Measurements from ENCODE around the gene RNF115.
"Not testable (repeated sequence)": the region's sequence is repeated elsewhere in the genome, so short reads cannot be mapped to it uniquely, and the experiment has no call there.

Gene RNF115

GRCh38 chr1:145782272-145783099, 41.4 kb downstream of the RNF115 start:
- DNase-seq, result no peak

- no peak for DNase-seq
Observed at GRCh38 chr1:145778146-145778540, 45.8 kb downstream of the RNF115 start.

GRCh38 chr1:145777357-145778145, 46.3 kb downstream of the RNF115 start:
- no peak for DNase-seq

GRCh38 chr1:145773423-145773822, 50.5 kb downstream of the RNF115 start:
- DNase-seq, result no peak

GRCh38 chr1:145771056-145771455, 52.8 kb downstream of the RNF115 start:
- DNase-seq, result no peak

- not testable (repeated sequence) for DNase-seq
Observed at GRCh38 chr1:145768004-145768403, 55.9 kb downstream of the RNF115 start.

GRCh38 chr1:145766926-145767325, 57.0 kb downstream of the RNF115 start:
- DNase-seq, result not testable (repeated sequence)

- DNase-seq, result not testable (repeated sequence)
Observed at GRCh38 chr1:145765585-145766360, 58.1 kb downstream of the RNF115 start.

- not testable (repeated sequence) for DNase-seq
Observed at GRCh38 chr1:145765127-145765526, 58.8 kb downstream of the RNF115 start.

- not testable (repeated sequence) for DNase-seq
Observed at GRCh38 chr1:145764231-145764940, 59.5 kb downstream of the RNF115 start.

- DNase-seq, result not testable (repeated sequence)
Observed at GRCh38 chr1:145762001-145762400, 61.9 kb downstream of the RNF115 start.

- not testable (repeated sequence) for DNase-seq
Observed at GRCh38 chr1:145761498-145761897, 62.4 kb downstream of the RNF115 start.

GRCh38 chr1:145760395-145760949, 63.4 kb downstream of the RNF115 start:
- not testable (repeated sequence) for DNase-seq

- DNase-seq, result no peak
Observed at GRCh38 chr1:145759721-145760120, 64.2 kb downstream of the RNF115 start.

GRCh38 chr1:145758575-145758974, 65.3 kb downstream of the RNF115 start:
- no peak for DNase-seq

GRCh38 chr1:145758116-145758515, 65.8 kb downstream of the RNF115 start:
- DNase-seq, result no peak

GRCh38 chr1:145757420-145757819, 66.5 kb downstream of the RNF115 start:
- DNase-seq, result no peak

GRCh38 chr1:145751491-145752037, 72.3 kb downstream of the RNF115 start:
- DNase-seq, result peak in 18 of 56 donors; percentile 1 to 42 (median 4)

- DNase-seq, result no peak
Observed at GRCh38 chr1:145750426-145750825, 73.5 kb downstream of the RNF115 start.

All from nucleus accumbens (tissue), 56 donors.